Natural killer cell (primary cell): ENCODE results near the gene CES3. TPM values are rescaled to one million over a fixed set of nuclear protein-coding genes. Genes with fewer than 3 reads are reported as not detected.
"Not testable (repeated sequence)": the region's sequence is repeated elsewhere in the genome, so short reads cannot be mapped to it uniquely, and the experiment has no call there.

Experiments used
- ATAC-seq, 3 donors: fragments of 150-1000 bp in 2 of 3; fragments of 200-7000 bp in 1 of 3; cut with Tn5 transposase; 1 replicate in 1 of 3; 2 replicates in 2 of 3; pipeline ENCODE4 v1.10.0; 2021; ENCODE audit warnings: mild to moderate bottlenecking in 2 of 3, moderate library complexity in 2 of 3
- DNase-seq, 2 donors: peaks; one replicate each; pipeline versions ENCODE4 v3.0.0 to v3.0.0-alpha.2; 2013 to 2021; ENCODE audit warnings: mixed read lengths in 1 of 2
- H3K27ac ChIP-seq: one replicate; pipeline ENCODE4 v1.5.1; 2013; ENCODE audit warnings: mild to moderate bottlenecking, low read length
- H3K27me3 ChIP-seq: one replicate; pipeline ENCODE4 v1.6.1; 2013; ENCODE audit warnings: low read length; ENCODE audit not compliant: control insufficient read depth, insufficient read depth
- H3K36me3 ChIP-seq: one replicate; pipeline ENCODE4 v1.6.1; 2013; ENCODE audit warnings: low read length; ENCODE audit not compliant: control insufficient read depth, insufficient read depth
- H3K4me1 ChIP-seq: one replicate; pipeline ENCODE4 v1.6.1; 2013; ENCODE audit warnings: low read length; ENCODE audit not compliant: control insufficient read depth, insufficient read depth
- H3K4me3 ChIP-seq: one replicate; pipeline ENCODE4 v1.5.1; 2013; ENCODE audit warnings: low read length
- H3K9me3 ChIP-seq: one replicate; pipeline ENCODE4 v1.6.1; 2013; ENCODE audit warnings: low read length; ENCODE audit not compliant: control insufficient read depth, insufficient read depth
- H3K27ac Mint-ChIP-seq, 2 donors: one replicate each; pipeline ENCODE4 v1.8.0; 2022; ENCODE audit warnings: mild to moderate bottlenecking in 2 of 2, mixed read lengths in 2 of 2, moderate library complexity in 1 of 2
- H3K27me3 Mint-ChIP-seq, 2 donors: one replicate each; pipeline ENCODE4 v1.8.0; 2022; ENCODE audit warnings: low read depth in 2 of 2, mixed read lengths in 2 of 2
- H3K36me3 Mint-ChIP-seq: one replicate; pipeline ENCODE4 v1.8.0; 2022; ENCODE audit warnings: mixed read lengths
- H3K4me1 Mint-ChIP-seq, 2 donors: one replicate each; pipeline ENCODE4 v1.8.0; 2022; ENCODE audit warnings: mixed read lengths in 2 of 2
- H3K4me3 Mint-ChIP-seq: one replicate; pipeline ENCODE4 v1.8.0; 2022; ENCODE audit warnings: mild to moderate bottlenecking, moderate library complexity, mixed read lengths
- H3K9me3 Mint-ChIP-seq, 2 donors: one replicate each; pipeline ENCODE4 v1.8.0; 2022; ENCODE audit warnings: mixed read lengths in 2 of 2
- CTCF ChIP-seq: fragments of 200-600 bp; IDR thresholded peaks from one replicate; pipeline ENCODE4 v1.8.0; 2022; ENCODE audit warnings: antibody characterized with exemption
- WGBS: methylation state at CpG from one replicate; pipeline ENCODE4 v1.1.7; 2013; ENCODE audit warnings: missing lambda C conversion rate; ENCODE audit not compliant: insufficient coverage; 5-methylcytosine and 5-hydroxymethylcytosine counted together
- intact Hi-C: fragments of 100-400 bp; cut with micrococcal nuclease; formaldehyde crosslinking; loops from one replicate; pipeline ENCODE4 v1.14.2; 2022
- total RNA-seq, 4 donors: library from RNA; stranded (reverse); fragments of 120-200 nt in 1 of 4; gene quantifications; one replicate each; pipeline versions ENCODE4 v1.2.3 to v1.2.4, GENCODE V29; 2013 to 2022

The CES3 gene
- total RNA-seq, 3 donors from 2014 or later (not counting 1 experiment from before 2014, with no cell fraction given): 0.19 to 0.95 (median 0.27) TPM

- no peak for TF ChIP-seq CTCF
- intact Hi-C loops: no loop called here
- no peaks in the 10 kb centered on the region for H3K9me3 Mint-ChIP-seq
- Histone ChIP-seq H3K27me3 (no peaks in the 10 kb centered on the region), H3K9me3 (no peaks in the 10 kb centered on the region), H3K4me1 (peaks cover 14% of the 10 kb centered on the region), H3K27ac (no peak overlapping the region), H3K36me3 (peaks cover 36% of the 10 kb centered on the region), H3K4me3 (no peak overlapping the region)
- DNase-seq (no peak), ATAC-seq (no peak)
- H3K36me3 Mint-ChIP-seq: no peaks in the 10 kb centered on the region
- H3K27me3 Mint-ChIP-seq: no peaks in the 10 kb centered on the region
- H3K4me1 Mint-ChIP-seq: peaks cover 10 to 23% of the 10 kb centered on the region in 2 donors
- 96% methylated on average over 16 of the region's 16 CpGs for WGBS
- no peak overlapping the region for H3K4me3 Mint-ChIP-seq
- H3K27ac Mint-ChIP-seq: no peak overlapping the region
These were observed 20.8 kb upstream of the CES3 start for GRCh38 chr16:66940236-66940635.

GRCh38 chr16:66942981-66943380, 18.1 kb upstream of the CES3 start:
- peaks cover 36% of the 10 kb centered on the region for H3K36me3 ChIP-seq
- Mint-ChIP-seq H3K36me3 (no peaks in the 10 kb centered on the region), H3K4me3 (no peak overlapping the region), H3K27ac (no peak overlapping the region), H3K9me3 (no peaks in the 10 kb centered on the region), H3K27me3 (no peaks in the 10 kb centered on the region), H3K4me1 (peaks cover 12 to 13% of the 10 kb centered on the region in 2 donors)
- no peak overlapping the region for H3K27ac ChIP-seq
- no peak overlapping the region for H3K4me3 ChIP-seq
- TF ChIP-seq CTCF: no peak
- DNase-seq (no peak), ATAC-seq (no peak)
- WGBS: 90% methylated on average over 5 of the region's 5 CpGs
- H3K9me3 ChIP-seq: no peaks in the 10 kb centered on the region
- no peaks in the 10 kb centered on the region for H3K27me3 ChIP-seq
- peaks cover 7% of the 10 kb centered on the region for H3K4me1 ChIP-seq
- intact Hi-C loops: no loop called here

- Mint-ChIP-seq H3K27ac (no peak overlapping the region), H3K27me3 (peaks cover 3 to 4% of the 10 kb centered on the region in 2 donors), H3K4me1 (peaks cover 17 to 18% of the 10 kb centered on the region in 2 donors), H3K36me3 (no peaks in the 10 kb centered on the region), H3K9me3 (no peaks in the 10 kb centered on the region), H3K4me3 (no peak overlapping the region)
- 90% methylated on average over 15 of the region's 15 CpGs for WGBS
- no peak for DNase-seq
- Histone ChIP-seq H3K4me3 (no peak overlapping the region), H3K36me3 (peaks cover 36% of the 10 kb centered on the region), H3K27me3 (peaks cover 5% of the 10 kb centered on the region), H3K4me1 (peaks cover 13% of the 10 kb centered on the region), H3K9me3 (no peaks in the 10 kb centered on the region), H3K27ac (no peak overlapping the region)
- intact Hi-C loops: no loop called here
- no peak for ATAC-seq
- TF ChIP-seq CTCF: no peak
These were observed 17.5 kb upstream of the CES3 start for GRCh38 chr16:66943426-66944053.

- Histone ChIP-seq H3K36me3 (peaks cover 35% of the 10 kb centered on the region), H3K4me3 (no peak overlapping the region), H3K27ac (no peak overlapping the region), H3K4me1 (peaks cover 18% of the 10 kb centered on the region), H3K27me3 (peaks cover 10% of the 10 kb centered on the region), H3K9me3 (no peaks in the 10 kb centered on the region)
- WGBS: 100% methylated on average over 2 of the region's 5 CpGs
- peaks cover 22 to 24% of the 10 kb centered on the region in 2 donors for H3K4me1 Mint-ChIP-seq
- H3K27ac Mint-ChIP-seq: no peak overlapping the region
- intact Hi-C loops: no loop called here
- peaks cover 8 to 9% of the 10 kb centered on the region in 2 donors for H3K27me3 Mint-ChIP-seq
- no peak overlapping the region for H3K4me3 Mint-ChIP-seq
- no peak for TF ChIP-seq CTCF
- H3K9me3 Mint-ChIP-seq: no peaks in the 10 kb centered on the region
- H3K36me3 Mint-ChIP-seq: no peaks in the 10 kb centered on the region
- ATAC-seq (no peak), DNase-seq (no peak)
These were observed 17.0 kb upstream of the CES3 start for GRCh38 chr16:66944054-66944441.

- peaks cover 23 to 24% of the 10 kb centered on the region in 2 donors for H3K4me1 Mint-ChIP-seq
- H3K9me3 Mint-ChIP-seq, ATAC-seq, H3K4me3 ChIP-seq, H3K4me3 Mint-ChIP-seq, H3K27ac ChIP-seq, H3K36me3 Mint-ChIP-seq, H3K27ac Mint-ChIP-seq, DNase-seq, H3K9me3 ChIP-seq, intact Hi-C loops: not testable (repeated sequence)
- peaks cover 19% of the 10 kb centered on the region for H3K27me3 ChIP-seq
- 93% methylated on average over 9 of the region's 9 CpGs for WGBS
- peaks cover 20% of the 10 kb centered on the region for H3K4me1 ChIP-seq
- peaks cover 12 to 16% of the 10 kb centered on the region in 2 donors for H3K27me3 Mint-ChIP-seq
- peaks cover 30% of the 10 kb centered on the region for H3K36me3 ChIP-seq
These were observed 16.1 kb upstream of the CES3 start for GRCh38 chr16:66944971-66945370.
